GM12873 (cell line): ENCODE results near the gene UBXN7.

Source experiments
- TF ChIP-seq, protein P1 (sequence below): IDR thresholded peaks from 2 replicates; pipeline ENCODE4 v1.5.1; 2012; ENCODE audit warnings: low read depth, mild to moderate bottlenecking, moderate library complexity, low read length, control low read depth; ENCODE audit not compliant: insufficient read depth; ENCODE audit errors: missing control alignments

UBXN7 gene

DNA sequence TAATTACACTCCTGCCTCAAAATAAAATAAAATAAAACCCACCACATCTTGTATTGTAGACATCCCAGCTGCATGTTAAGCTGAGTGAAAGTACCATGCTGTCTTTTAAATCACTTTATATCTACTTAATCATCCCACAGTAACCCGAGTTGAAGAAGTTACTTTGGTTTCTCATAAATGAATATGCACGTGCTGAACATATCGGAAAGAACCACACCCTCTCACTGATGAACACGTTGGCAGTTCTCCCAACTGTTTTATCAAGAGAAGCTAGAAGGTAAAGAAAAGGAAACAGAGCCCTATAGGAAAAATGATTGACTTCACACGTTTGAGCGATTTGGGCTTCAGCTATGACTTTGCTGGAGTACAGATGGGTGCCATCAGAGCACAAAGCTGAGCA is 78.1 kb downstream of the UBXN7 start:
- TF ChIP-seq, protein P1, sequence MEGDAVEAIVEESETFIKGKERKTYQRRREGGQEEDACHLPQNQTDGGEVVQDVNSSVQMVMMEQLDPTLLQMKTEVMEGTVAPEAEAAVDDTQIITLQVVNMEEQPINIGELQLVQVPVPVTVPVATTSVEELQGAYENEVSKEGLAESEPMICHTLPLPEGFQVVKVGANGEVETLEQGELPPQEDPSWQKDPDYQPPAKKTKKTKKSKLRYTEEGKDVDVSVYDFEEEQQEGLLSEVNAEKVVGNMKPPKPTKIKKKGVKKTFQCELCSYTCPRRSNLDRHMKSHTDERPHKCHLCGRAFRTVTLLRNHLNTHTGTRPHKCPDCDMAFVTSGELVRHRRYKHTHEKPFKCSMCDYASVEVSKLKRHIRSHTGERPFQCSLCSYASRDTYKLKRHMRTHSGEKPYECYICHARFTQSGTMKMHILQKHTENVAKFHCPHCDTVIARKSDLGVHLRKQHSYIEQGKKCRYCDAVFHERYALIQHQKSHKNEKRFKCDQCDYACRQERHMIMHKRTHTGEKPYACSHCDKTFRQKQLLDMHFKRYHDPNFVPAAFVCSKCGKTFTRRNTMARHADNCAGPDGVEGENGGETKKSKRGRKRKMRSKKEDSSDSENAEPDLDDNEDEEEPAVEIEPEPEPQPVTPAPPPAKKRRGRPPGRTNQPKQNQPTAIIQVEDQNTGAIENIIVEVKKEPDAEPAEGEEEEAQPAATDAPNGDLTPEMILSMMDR = no peak

DNA sequence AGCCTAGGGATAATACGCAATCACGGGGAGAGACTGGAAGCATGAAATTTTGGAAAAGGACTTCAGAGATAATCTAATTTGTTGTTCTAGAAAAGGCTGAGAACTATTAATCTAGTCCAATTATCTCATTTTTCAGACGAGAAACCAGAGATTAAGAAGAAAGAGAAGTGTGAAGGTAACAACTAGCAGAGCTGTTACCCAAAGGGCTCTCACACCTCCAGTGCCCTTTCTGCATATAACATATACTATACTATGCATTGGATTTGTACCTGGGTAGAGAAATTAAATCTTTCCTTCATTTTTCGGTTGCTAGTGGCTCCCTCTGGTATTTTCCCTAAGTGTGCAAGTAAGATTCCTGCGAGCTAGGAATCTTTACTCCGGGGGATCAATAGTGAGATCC is 80.7 kb downstream of the UBXN7 start:
- TF ChIP-seq, protein P1 = no peak

DNA sequence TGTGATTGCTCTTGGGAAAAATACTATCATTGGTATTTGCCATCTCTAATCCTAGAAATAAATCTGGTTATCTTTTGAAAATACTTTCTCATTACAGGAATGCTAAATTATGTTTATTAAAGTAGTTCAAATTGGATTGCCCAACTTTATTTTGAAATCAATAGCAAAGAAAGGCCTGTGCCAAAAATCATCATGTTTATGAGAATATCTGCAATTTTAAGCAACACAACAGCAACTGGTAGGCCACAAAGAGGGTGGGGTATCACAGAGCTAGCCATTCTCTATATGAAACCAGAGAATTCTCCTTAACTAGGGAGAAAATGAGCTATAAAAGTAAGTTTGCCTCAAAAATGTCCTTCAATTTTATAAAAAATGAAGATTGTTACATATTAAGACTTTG is 82.2 kb downstream of the UBXN7 start:
- TF ChIP-seq, protein P1 = no peak

DNA sequence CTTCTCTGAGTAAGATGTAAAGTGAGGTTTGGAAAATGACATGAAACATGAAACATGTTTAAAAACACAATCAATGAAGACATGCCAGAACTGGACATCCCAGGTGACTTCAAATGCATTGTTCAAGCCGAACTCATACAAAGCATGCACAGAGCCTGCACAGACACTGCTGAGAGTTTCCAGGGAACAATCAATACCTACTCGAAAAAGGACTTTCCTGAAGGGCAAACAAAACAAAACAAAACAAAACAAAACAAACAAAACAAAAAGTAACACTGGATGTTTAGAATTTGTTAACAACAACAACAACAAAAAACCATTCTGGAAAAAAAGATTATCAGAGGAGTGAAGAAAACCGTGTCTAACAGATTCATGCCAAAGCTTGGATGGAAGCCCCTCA is 83.5 kb downstream of the UBXN7 start:
- TF ChIP-seq, protein P1 = no peak

DNA sequence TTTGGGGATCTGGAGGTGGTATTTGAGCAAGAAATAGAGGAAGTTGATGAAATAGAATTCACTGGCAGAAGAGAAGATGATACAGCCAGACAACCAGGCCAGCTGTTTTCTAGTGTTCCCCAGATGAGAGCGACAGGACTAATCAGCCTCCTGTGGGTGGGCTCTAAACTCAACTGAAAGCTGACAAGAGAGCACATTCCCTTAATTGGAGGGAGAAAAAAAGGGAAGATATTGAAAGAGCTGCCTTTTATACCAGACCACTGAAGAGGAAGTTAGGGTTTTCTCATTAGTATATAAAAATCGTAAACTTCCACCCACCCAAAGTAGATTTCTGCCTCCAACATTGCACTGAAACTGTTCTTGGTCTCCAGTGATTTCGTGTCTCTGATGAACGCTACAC is 87.6 kb downstream of the UBXN7 start:
- TF ChIP-seq, protein P1 = no peak

DNA sequence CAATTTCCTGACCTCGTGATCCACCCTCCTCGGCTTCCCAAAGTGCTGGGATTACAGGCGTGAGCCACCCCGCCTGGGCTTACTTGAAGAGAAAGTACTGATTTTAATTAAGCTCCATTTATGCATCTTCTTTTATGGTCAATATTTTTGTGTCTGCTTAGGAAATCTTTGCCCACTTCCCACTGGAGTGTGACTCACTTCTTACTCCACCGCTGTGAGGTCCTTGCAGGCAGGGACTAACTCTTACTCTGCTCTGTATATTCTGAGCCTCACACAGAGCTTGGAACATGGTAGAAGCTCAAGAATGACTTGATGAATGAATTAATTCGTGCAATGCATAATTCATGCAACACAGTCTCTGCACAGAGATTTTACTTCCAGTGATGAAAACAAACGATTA is 91.1 kb downstream of the UBXN7 start:
- TF ChIP-seq, protein P1 = no peak

DNA sequence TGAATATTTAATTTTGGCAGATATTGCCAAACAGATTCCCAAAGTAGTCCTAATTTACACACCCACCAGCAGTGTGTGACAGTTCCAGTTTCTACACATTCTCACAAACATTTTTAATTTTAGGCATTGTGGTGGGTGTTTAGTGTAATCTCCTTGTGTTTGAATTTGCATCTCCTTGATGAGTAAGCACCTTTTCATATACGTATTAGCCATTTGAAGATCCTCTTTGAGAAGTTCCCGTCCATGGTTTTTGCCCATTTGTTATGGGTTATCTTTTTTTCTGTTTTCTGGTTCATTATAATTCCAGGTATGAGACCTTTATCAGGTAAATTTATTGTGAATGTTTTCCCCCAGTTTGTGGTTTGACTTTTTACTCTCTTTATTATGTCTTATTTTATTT is 91.8 kb downstream of the UBXN7 start:
- TF ChIP-seq, protein P1 = no peak
